K562 (cell line): ENCODE data around the gene ZSWIM4. TPM values are rescaled to one million over a fixed set of nuclear protein-coding genes. Genes with fewer than 3 reads are reported as not detected.

Experiments used
- CBX5 ChIP-seq: IDR thresholded peaks from 2 replicates; pipeline ENCODE4 v1.6.1; 2014; ENCODE audit warnings: low read depth, borderline replicate concordance
- CEBPG ChIP-seq, 3 experiments: fragments of 200-800 bp in 1 of 3; sonication (Bioruptor generic) in 1 of 3; sonication (generic) in 1 of 3; formaldehyde crosslinking in 1 of 3; IDR thresholded peaks in 2 of 3; conservative IDR thresholded peaks in 1 of 3; 2 replicates each; pipeline versions ENCODE4 v1.6.1 to v1.8.0; 2016 to 2022; ENCODE audit warnings: missing compliant biosample characterization in 2 of 3, missing genetic modification characterization in 2 of 3, mild to moderate bottlenecking in 1 of 3, missing genetic modification reagents in 1 of 3
- CUX1 ChIP-seq: fragments of 200-800 bp; sonication (Bioruptor generic); IDR thresholded peaks from 2 replicates; pipeline ENCODE4 v1.6.1; 2016; ENCODE audit warnings: missing genetic modification characterization, missing compliant biosample characterization
- E2F1 ChIP-seq: sonication (generic); formaldehyde crosslinking; IDR thresholded peaks from 2 replicates; pipeline ENCODE4 v1.8.1; 2023; ENCODE audit warnings: mild to moderate bottlenecking, missing genetic modification reagents, moderate library complexity
- FOXK1 ChIP-seq: sonication (generic); formaldehyde crosslinking; IDR thresholded peaks from 2 replicates; pipeline ENCODE4 v1.8.0; 2022; ENCODE audit warnings: missing genetic modification reagents, mild to moderate bottlenecking, borderline replicate concordance
- IRF9 ChIP-seq: fragments of 450-650 bp; IDR thresholded peaks from 2 replicates; pipeline ENCODE4 v1.6.1; 2016; ENCODE audit warnings: missing biosample characterization, missing genetic modification characterization
- MNT ChIP-seq, 2 experiments: fragments of 450-650 bp; conservative IDR thresholded peaks; 2 replicates each; pipeline ENCODE4 v1.6.1; 2017; ENCODE audit warnings: mild to moderate bottlenecking in 2 of 2, moderate library complexity in 2 of 2
- NCOA6 ChIP-seq: fragments of 450-650 bp; IDR thresholded peaks from 2 replicates; pipeline ENCODE4 v1.6.1; 2017; ENCODE audit warnings: mild to moderate bottlenecking
- SLC30A9 ChIP-seq: fragments of 250-450 bp; sonication (Bioruptor Pico); IDR thresholded peaks from 2 replicates; pipeline ENCODE4 v1.8.0; 2022; ENCODE audit warnings: mild to moderate bottlenecking, moderate library complexity
- SNIP1 ChIP-seq: fragments of 450-650 bp; IDR thresholded peaks from 2 replicates; pipeline ENCODE4 v1.7.1; 2017; ENCODE audit warnings: low read depth, mild to moderate bottlenecking
- STAT5A ChIP-seq: IDR thresholded peaks from 2 replicates; pipeline ENCODE4 v1.6.1; 2012; ENCODE audit warnings: low read length, inconsistent platforms, borderline replicate concordance
- ZNF184 ChIP-seq: sonication (generic); formaldehyde crosslinking; IDR thresholded peaks from 2 replicates; pipeline ENCODE4 v1.5.0; 2020; ENCODE audit warnings: missing genetic modification reagents
- ZNF274 ChIP-seq: IDR thresholded peaks from 2 replicates; pipeline ENCODE4 v1.6.1; 2011; ENCODE audit warnings: low read depth, mild to moderate bottlenecking, low read length, moderate library complexity, borderline replicate concordance
- ZNF76 ChIP-seq: fragments of 250-450 bp; sonication (Bioruptor Pico); IDR thresholded peaks from 2 replicates; pipeline ENCODE4 v1.4.0; 2020; ENCODE audit warnings: mild to moderate bottlenecking, moderate library complexity, borderline replicate concordance
- polyA plus RNA-seq, 8 experiments: library from polyadenylated mRNA; depleted of rRNA in 4 of 8; stranded (reverse) in 5 of 8; unstranded in 3 of 8; fragments of >200 nt; fragmentation: Nextera tagmentation in 2 of 8; fragmentation: Illumina TruSeq in 1 of 8; extraction: Ambion mirVana in 2 of 8; extraction: Trizol in 1 of 8; gene quantifications; 2 replicates each; pipeline versions ENCODE4 v1.2.1 to v1.2.3, GENCODE V29; 2011 to 2014; ENCODE audit warnings: inconsistent platforms in 1 of 8, missing spikeins in 1 of 8
- total RNA-seq, 7 experiments: library from RNA; depleted of rRNA in 6 of 7; stranded (reverse); fragments of >200 nt in 6 of 7; fragmentation: Illumina TruSeq in 2 of 7; extraction: Trizol in 2 of 7; gene quantifications; 2 replicates each; pipeline versions ENCODE4 v1.2.1 to v1.2.3, GENCODE V29; 2011 to 2021; ENCODE audit warnings: low replicate concordance in 1 of 7
- TF ChIP-seq, protein P1 (sequence below): fragments of 250-450 bp; sonication (Bioruptor Pico); IDR thresholded peaks from 2 replicates; pipeline ENCODE4 v1.8.0; 2022; ENCODE audit warnings: inconsistent platforms, mild to moderate bottlenecking, moderate library complexity, borderline replicate concordance

The ZSWIM4 gene
- total and polyA plus RNA-seq, 9 of the 15 experiments (the other 6 are each of a cell fraction or from before 2014, with no cell fraction given): 0.25 to 3.7 (median 0.79) TPM; not detected in 2

DNA sequence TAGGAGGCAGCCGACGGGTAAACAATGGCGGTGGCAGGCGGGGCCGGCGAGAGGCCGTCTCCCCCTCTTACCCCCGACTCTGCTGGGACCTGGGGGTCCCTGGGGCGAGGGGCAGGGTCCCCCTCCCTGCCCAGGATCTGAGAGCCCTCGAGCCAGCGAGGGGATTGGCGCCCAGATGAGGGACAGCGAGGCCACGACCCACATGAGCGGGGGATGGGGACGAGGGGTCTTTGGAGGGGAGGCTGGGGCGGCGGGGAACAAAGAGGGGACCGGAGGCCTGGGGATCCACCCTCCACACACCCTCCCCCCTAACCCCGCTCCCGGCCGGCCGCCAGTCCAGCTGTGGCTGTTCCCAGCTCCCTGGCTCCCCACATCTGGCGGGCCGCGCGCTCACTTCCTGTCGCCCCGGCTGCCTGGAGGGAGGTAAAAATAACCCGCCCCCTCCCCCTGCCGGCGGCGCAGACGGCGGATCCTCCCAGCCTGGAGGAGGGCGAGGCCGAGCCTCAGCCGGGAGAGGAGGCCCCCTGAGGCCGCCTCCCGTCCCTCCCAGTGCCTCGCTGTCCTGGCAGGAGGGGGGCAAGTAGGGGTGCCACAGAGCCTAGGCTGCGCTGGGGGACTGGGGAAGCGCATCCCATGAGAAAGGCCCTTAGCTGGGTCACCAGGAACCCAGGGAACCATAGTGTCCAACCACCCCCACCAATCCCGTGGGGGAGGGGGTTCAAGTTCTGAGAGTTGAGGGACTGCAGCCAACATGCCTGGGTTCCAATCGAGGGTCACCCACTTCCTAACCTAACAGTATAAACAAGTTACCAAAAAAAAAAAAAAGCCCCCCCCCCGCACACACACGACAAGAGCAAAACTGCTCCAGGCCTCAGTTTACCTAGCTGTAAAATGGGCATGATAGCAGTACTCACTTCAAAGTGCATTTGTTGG lies 52.4 kb downstream of the ZSWIM4 start (continued):
- no peak for TF ChIP-seq ZNF184 (CRISPR knock-in tag)
- TF ChIP-seq MNT (conservative IDR thresholded peaks at IDR 0.05): peak; percentile 35 to 62; a peak in 2 of 4 replicates
- 0 out of 2 replicates have a peak, but pooled peaks have one; percentile 19 for TF ChIP-seq CBX5
- no peak for TF ChIP-seq IRF9 (tag)
- TF ChIP-seq STAT5A: no peak
- TF ChIP-seq ZNF274: no peak
- no peak for TF ChIP-seq SNIP1
- no peak for TF ChIP-seq NCOA6
- no peak for TF ChIP-seq ZNF76
- TF ChIP-seq, protein P1, sequence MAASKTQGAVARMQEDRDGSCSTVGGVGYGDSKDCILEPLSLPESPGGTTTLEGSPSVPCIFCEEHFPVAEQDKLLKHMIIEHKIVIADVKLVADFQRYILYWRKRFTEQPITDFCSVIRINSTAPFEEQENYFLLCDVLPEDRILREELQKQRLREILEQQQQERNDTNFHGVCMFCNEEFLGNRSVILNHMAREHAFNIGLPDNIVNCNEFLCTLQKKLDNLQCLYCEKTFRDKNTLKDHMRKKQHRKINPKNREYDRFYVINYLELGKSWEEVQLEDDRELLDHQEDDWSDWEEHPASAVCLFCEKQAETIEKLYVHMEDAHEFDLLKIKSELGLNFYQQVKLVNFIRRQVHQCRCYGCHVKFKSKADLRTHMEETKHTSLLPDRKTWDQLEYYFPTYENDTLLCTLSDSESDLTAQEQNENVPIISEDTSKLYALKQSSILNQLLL (CRISPR knock-in tag): no peak
- no peak for TF ChIP-seq FOXK1
- no peak; the same call in 1 of the 2 replicates for TF ChIP-seq E2F1 (CRISPR knock-in tag)
- TF ChIP-seq CEBPG (CRISPR knock-in tag; IDR thresholded peaks at IDR 0.05): no peak
- TF ChIP-seq CEBPG (tag; conservative IDR thresholded peaks at IDR 0.05 in 1 of 2, IDR thresholded peaks at IDR 0.05 in 1 of 2): no peak
- no peak for TF ChIP-seq SLC30A9
- no peak for TF ChIP-seq CUX1 (CRISPR knock-in tag)
